ENCODE data around the gene FAM20B. TPM values are rescaled to one million over a fixed set of nuclear protein-coding genes. Genes with fewer than 3 reads are reported as not detected.
"Not testable (repeated sequence)": the region's sequence is repeated elsewhere in the genome, so short reads cannot be mapped to it uniquely, and the experiment has no call there.

Gene FAM20B
- total RNA-seq, 1 donor from 2014 or later = 49.5 TPM

GRCh38 chr1:179023946-179024650, 1.6 kb upstream of the FAM20B start:
- no peak for DNase-seq (ENCODE audit: low spot score)

GRCh38 chr1:179025975-179026812, 500 bp downstream of the FAM20B start:
- DNase-seq (ENCODE audit: low spot score) = peak; percentile 93

GRCh38 chr1:179026813-179027669, 1.3 kb downstream of the FAM20B start:
- no peak for DNase-seq (ENCODE audit: low spot score)

- DNase-seq (ENCODE audit: low spot score) = no peak
Measured at GRCh38 chr1:179029321-179029759, 3.6 kb downstream of the FAM20B start.

GRCh38 chr1:179030130-179030529, 4.4 kb downstream of the FAM20B start:
- DNase-seq (ENCODE audit: low spot score) = no peak

- DNase-seq (ENCODE audit: low spot score) = no peak
Measured at GRCh38 chr1:179030683-179031082, 5.0 kb downstream of the FAM20B start.

- no peak for DNase-seq (ENCODE audit: low spot score)
Measured at GRCh38 chr1:179031284-179031683, 5.6 kb downstream of the FAM20B start.

GRCh38 chr1:179031855-179032513, 6.3 kb downstream of the FAM20B start:
- no peak for DNase-seq (ENCODE audit: low spot score)

- no peak for DNase-seq (ENCODE audit: low spot score)
Measured at GRCh38 chr1:179034720-179035119, 9.0 kb downstream of the FAM20B start.

- DNase-seq (ENCODE audit: low spot score) = no peak
Measured at GRCh38 chr1:179036844-179037465, 11.3 kb downstream of the FAM20B start.

GRCh38 chr1:179038528-179039281, 13.0 kb downstream of the FAM20B start:
- no peak for DNase-seq (ENCODE audit: low spot score)

GRCh38 chr1:179039502-179040174, 13.9 kb downstream of the FAM20B start:
- DNase-seq (ENCODE audit: low spot score) = not testable (repeated sequence)

GRCh38 chr1:179040175-179040551, 14.5 kb downstream of the FAM20B start:
- not testable (repeated sequence) for DNase-seq (ENCODE audit: low spot score)

GRCh38 chr1:179042087-179042486, 16.4 kb downstream of the FAM20B start:
- no peak for DNase-seq (ENCODE audit: low spot score)

- no peak for DNase-seq (ENCODE audit: low spot score)
Measured at GRCh38 chr1:179042700-179043099, 17.0 kb downstream of the FAM20B start.

GRCh38 chr1:179043266-179043665, 17.6 kb downstream of the FAM20B start:
- no peak for DNase-seq (ENCODE audit: low spot score)

- DNase-seq (ENCODE audit: low spot score) = no peak
Measured at GRCh38 chr1:179043907-179044306, 18.2 kb downstream of the FAM20B start.

- DNase-seq (ENCODE audit: low spot score) = no peak
Measured at GRCh38 chr1:179046808-179047635, 21.3 kb downstream of the FAM20B start.

All from mesenteric fat pad (tissue), 1 donor.